ENCODE results near the gene ERVMER34-1.

Gene ERVMER34-1

GRCh38 chr4:52721968-52722815 lies 29.0 kb downstream of the ERVMER34-1 start:
- DNase-seq (ENCODE audit: low spot score), result peak; percentile 96

- DNase-seq (ENCODE audit: low spot score), result no peak
These were observed 33.1 kb downstream of the ERVMER34-1 start for GRCh38 chr4:52718123-52718522.

DNA sequence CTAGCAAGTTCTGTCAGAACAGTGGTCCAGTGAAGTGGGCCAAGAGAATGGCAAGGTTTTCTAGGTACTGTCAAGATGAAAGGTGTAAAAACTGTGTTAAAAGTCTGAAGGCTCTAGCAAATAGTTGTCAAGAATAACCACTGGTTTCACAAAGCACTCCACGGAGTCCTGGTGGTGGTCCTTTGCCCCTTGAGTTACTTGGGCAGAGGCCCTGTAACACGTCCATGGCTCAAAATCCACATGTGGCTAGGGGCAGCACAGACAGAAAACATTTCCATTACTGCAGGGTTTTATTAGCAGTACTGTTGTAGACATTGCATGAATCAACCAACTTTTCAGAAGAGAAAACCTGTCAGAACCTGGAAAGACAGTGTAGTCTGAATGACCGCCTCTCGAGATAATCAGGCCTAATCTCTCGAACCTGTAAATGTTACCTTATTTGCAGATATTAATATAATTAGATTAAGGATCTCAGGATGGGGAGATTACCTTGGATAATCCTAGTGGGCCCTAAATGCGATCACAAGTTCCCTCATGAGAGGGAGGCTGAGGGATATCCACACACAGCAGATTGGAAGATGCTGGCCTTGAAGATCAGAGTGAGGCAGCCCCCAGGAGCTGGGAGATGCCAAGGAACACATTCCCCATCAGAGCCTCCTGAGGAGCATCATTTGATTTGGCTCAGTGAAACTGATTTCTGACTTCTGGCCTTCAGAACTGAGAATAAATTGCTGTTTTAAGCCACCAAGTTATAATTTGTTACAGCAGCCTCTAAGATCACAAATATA lies 34.7 kb downstream of the ERVMER34-1 start:
- no peak for DNase-seq (ENCODE audit: low spot score)

GRCh38 chr4:52715914-52716313 lies 35.3 kb downstream of the ERVMER34-1 start:
- no peak for DNase-seq (ENCODE audit: low spot score)

GRCh38 chr4:52715255-52715897 lies 35.8 kb downstream of the ERVMER34-1 start:
- no peak for DNase-seq (ENCODE audit: low spot score)

DNA sequence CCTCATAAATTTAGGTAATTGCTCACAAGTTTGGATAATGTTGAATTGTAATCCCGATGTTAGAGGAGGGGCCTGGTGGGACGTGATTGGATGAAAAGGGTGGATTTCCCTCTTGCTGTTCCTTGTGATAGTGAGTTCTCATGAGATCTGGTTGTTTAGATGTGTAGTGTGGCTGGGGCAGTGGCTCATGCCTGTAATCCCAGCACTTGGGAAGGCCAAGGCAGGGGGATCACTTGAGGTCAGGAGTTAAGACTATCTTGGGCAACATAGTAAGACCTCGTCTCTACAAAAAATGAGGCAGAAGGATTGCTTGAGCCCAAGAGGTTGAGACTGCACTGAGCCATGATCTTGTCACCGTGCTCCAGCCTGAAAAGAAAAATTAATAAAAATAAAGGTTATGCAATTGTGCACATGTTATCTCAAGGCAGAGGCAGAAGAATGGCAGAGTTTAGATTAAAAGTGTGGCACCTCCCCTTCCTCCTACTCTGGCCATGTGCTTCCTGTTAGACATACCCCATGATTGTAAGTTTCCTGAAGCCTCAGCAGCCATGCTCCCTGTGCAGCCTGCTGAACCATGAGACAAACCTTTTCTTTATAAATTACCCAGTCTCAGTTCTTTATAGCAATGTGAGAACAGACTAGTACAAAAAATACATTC lies 36.5 kb downstream of the ERVMER34-1 start:
- no peak for DNase-seq (ENCODE audit: low spot score)

GRCh38 chr4:52713456-52713937 lies 37.7 kb downstream of the ERVMER34-1 start:
- no peak for DNase-seq (ENCODE audit: low spot score)

DNA sequence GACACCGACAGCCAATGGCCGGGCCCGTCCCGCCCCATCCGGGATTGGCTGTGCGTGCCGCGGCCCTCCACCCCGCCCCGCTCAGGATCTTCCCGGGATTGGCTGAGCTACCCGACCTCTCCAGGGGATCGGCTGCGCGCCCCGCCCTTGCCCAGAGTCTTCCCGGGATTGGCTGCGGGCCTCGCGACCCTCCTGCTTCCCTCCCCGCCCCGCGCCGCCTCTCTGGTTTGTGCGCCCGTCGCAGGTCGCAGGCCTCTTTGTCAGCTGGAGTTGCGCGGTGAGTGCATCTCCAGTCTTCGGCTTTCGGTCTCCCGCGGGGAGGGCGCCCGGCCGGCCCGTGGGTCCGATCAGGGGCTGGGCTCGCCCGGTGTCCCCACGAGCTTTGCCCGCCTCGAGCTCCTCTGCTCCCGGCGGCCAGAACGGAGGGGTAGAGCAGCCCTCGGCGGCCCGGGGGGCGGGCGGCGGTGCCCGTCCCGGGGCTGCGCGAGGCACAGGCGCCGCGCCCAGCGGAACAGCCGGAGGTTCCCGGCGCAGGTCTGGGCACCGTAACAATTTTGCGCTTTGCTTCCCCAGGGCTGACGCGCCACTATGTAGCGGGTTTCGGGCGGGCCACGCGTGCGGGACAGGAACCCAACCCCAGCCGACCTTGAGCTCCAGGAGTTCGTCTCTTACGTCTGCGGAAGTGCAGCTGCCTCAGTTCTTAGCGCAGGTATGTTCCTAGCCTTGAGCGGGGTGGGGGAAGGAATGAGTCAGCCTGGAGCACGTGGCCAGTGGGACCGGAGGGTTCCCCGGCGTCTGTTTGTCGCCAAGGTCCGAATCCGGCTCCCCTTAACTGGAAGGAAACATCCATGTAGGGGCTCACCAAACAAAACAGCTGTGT lies 38.7 kb downstream of the ERVMER34-1 start:
- DNase-seq (ENCODE audit: low spot score), result peak; percentile 98

GRCh38 chr4:52711834-52712250 lies 39.4 kb downstream of the ERVMER34-1 start:
- no peak for DNase-seq (ENCODE audit: low spot score)

- DNase-seq (ENCODE audit: low spot score), result no peak
These were observed 40.0 kb downstream of the ERVMER34-1 start for GRCh38 chr4:52711272-52711671.

DNA sequence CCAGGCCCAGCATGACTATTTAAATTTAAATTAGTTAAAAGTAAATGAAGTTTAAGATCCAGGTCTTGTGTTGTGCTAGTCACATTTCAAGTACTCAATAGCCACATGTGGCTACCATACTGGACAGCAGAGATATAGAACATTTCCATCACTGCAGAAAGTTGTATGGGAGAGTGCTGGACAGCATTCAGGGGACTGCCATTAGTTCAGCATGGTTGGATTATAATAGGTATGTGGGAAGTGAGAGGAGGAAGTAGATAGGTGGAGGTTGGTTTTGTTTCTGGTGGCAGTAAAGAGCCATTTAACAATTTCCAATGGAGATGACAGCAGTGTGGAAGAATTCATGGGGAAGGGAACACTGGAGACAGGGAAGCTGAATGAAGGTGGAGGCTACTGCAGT lies 42.1 kb downstream of the ERVMER34-1 start:
- no peak for DNase-seq (ENCODE audit: low spot score)

DNA sequence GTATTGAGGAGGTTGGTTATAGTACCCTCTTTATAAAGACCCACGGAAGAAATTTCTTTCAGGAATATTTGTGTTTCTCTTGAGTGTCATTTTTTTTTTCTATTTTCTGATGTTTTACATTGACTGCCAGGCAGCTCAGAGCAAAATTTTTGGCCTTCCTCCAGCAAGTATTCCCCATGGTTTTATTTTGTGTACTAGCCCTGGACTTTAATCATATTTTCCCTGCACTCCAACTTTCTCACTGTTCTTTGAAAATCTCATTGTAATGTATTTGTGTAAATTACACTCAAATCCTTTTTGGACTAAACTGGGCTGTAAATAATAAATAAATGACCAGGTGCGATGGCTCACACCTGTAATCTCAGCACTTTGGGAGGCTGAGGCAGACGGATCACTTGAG lies 46.6 kb downstream of the ERVMER34-1 start:
- DNase-seq (ENCODE audit: low spot score), result no peak

GRCh38 chr4:52704133-52704532 lies 47.1 kb downstream of the ERVMER34-1 start:
- no peak for DNase-seq (ENCODE audit: low spot score)

DNA sequence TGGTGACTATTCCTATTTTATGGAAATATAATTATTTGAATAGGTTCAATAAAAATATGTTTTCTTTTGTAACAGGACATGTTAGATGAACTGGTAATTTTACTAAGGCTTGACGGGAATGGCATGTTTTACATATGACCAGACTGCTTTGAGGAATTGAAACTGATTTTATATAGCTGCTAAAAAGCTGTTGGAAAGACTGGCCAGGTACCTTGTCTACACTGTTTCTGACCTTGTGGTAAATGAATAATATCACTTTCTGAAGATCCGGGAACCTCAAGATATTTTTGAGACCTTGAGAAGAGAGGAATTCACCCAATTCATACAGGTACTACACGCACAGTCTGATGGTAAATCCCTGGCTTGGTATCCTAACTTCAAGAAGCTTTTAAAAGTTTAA lies 50.0 kb downstream of the ERVMER34-1 start:
- no peak for DNase-seq (ENCODE audit: low spot score)

DNA sequence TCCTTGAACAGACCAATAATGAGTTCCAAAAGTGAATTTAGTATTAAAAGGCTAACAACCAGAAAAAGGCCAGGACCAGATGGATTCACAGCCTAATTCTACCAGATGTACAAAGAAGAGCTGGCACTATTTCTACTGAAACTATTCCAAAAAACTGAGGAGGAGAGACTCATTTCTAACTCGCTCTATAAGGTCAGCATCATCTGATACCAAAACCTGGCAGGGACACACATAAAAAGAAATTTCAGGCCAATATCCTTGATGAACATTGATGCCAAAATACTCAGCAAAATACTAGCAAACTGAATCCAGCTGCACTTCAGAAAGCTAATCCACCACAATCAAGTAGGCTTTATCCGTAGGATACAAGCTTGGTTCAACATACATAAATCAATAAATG lies 56.3 kb downstream of the ERVMER34-1 start:
- no peak for DNase-seq (ENCODE audit: low spot score)

- no peak for DNase-seq (ENCODE audit: low spot score)
These were observed 57.7 kb downstream of the ERVMER34-1 start for GRCh38 chr4:52693492-52693891.

Measured in putamen (tissue), 1 donor.